Measurements from ENCODE around the gene MDC1.
A peak's percentile ranks its signal among the peaks of the same experiment; 100 is the strongest.

Gene MDC1

DNA sequence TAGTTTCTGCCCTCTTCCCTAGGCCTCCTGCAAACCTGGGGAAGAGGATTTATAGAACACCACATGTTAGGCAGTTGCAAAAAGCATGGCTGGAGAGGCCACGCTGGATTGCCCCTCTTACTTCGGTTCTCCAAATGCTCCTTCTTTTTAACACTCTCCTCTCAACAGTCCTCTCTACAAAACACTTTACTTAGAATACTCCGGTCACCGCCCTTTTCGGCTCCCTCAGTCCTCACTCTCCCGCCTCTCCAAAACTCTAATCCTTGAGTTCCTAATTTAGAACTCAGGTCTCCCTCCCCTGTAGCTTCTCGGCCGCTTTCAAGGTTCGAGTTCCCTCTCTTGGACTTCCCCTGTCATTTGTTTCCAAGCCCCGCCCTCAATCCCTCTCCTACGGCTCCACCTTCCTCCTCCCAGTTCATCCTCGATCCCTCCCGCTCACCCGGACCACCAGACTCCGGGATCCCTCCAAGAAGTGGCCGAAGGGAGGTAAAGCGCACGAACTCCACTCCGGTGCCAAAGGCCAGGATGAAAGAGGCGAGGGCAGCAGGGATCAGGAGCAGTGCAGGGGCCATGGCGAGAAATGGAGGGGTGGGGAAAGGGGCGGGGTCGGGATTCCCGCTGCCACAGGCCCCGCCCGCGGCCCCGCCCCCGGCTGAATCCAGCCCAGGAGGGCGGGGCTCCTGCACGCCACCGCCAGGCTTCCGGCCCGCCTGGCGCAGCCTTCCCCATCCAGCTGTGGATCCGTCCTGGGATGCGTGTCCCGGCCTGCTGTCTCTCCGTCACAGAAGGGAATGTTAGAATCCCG, 26.5 kb downstream of the MDC1 start, which contains the start of gene NRM (continued):
- TF ChIP-seq MEIS1 (CRISPR knock-in tag; IDR thresholded peaks at IDR 0.05; ENCODE audit: borderline replicate concordance) = no peak
- TF ChIP-seq ZNF184 (tag by site-specific recombination; IDR thresholded peaks at IDR 0.05) = no peak
- TF ChIP-seq ZNF610 (tag by site-specific recombination; IDR thresholded peaks at IDR 0.05; ENCODE audit: borderline replicate concordance) = no peak
- no peak for TF ChIP-seq ZBTB7A (tag by site-specific recombination; IDR thresholded peaks at IDR 0.05; ENCODE audit: low read depth)
- no peak for TF ChIP-seq ZNF174 (tag by site-specific recombination; IDR thresholded peaks at IDR 0.05)
- TF ChIP-seq, protein P1, sequence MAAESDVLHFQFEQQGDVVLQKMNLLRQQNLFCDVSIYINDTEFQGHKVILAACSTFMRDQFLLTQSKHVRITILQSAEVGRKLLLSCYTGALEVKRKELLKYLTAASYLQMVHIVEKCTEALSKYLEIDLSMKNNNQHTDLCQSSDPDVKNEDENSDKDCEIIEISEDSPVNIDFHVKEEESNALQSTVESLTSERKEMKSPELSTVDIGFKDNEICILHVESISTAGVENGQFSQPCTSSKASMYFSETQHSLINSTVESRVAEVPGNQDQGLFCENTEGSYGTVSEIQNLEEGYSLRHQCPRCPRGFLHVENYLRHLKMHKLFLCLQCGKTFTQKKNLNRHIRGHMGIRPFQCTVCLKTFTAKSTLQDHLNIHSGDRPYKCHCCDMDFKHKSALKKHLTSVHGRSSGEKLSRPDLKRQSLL (tag by site-specific recombination; IDR thresholded peaks at IDR 0.05) = no peak
- TF ChIP-seq ZNF677 (tag by site-specific recombination; IDR thresholded peaks at IDR 0.05) = no peak

DNA sequence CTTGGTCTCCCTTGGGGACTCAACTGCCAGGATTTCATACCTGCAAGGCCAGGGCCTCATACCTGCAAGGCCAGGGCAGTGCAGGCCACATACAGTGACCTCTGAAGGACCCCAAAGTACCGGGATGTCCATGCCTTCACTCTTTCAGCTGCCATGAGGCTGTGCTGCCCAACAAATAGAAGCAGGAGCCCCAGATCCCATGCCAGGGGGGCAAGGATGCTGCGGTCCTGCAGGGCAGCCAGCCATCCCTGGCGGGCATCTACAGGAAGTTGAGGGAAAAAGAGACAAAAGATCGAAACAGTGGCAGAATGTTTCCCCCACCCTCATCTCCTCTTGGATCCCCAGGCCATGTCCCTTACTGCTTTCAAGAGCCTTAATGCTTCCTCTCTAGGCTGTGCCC, 27.1 kb downstream of the MDC1 start:
- no peaks in the 10 kb centered on the region for H3K9me3 ChIP-seq (ENCODE audit: control insufficient read depth, insufficient read depth, low read depth, low read length)
- peaks cover 0 to 6% of the 10 kb centered on the region in 2 experiments; a peak in 2 of 3 replicates for H3K36me3 ChIP-seq (ENCODE audit: control insufficient read depth in 2 of 2, insufficient read depth in 1 of 2, low read length in 2 of 2)
- peaks cover 17% of the 10 kb centered on the region for H3K4me1 ChIP-seq (ENCODE audit: control insufficient read depth, insufficient read depth, low read length)
- peak overlapping the region; percentile 93 for H3K27ac ChIP-seq (ENCODE audit: extremely low read depth, low read depth, low read length)
- CTCF ChIA-PET = interaction anchor here (0.6 to 5.4 kb wide), 9 partner anchors 9 to 140 kb away, joined by 3 to 45 read pairs (median 5); no protein-coding TSS in a partner anchor
- TF ChIP-seq ZNF350 (tag by site-specific recombination; IDR thresholded peaks at IDR 0.05) = no peak
- TF ChIP-seq ZNF830 (tag by site-specific recombination; IDR thresholded peaks at IDR 0.05; ENCODE audit: low read depth) = no peak
- no peak for TF ChIP-seq CTCF (tag by site-specific recombination; IDR thresholded peaks at IDR 0.05)
- POLR2A ChIA-PET = interaction anchor here (0.5 to 14.5 kb wide), 11 partner anchors 8 to 92 kb away, joined by 3 to 235 read pairs (median 7); partner anchors contain the start of genes FLOT1, MDC1 and TUBB
- H3K4me3 ChIP-seq (ENCODE audit: low read depth, low read length) = peak overlapping the region; percentile 90

GRCh38 chr6:30689022-30689865, 27.8 kb downstream of the MDC1 start:
- CTCF ChIA-PET = interaction anchor here (0.6 to 5.4 kb wide), 11 partner anchors 9 to 504 kb away, joined by 3 to 45 read pairs (median 3); no protein-coding TSS in a partner anchor
- H3K36me3 ChIP-seq (ENCODE audit: control insufficient read depth in 2 of 2, insufficient read depth in 1 of 2, low read length in 2 of 2) = peaks cover 0 to 6% of the 10 kb centered on the region in 2 experiments; a peak in 2 of 3 replicates
- no peaks in the 10 kb centered on the region for H3K9me3 ChIP-seq (ENCODE audit: control insufficient read depth, insufficient read depth, low read depth, low read length)
- TF ChIP-seq ZNF114 (tag by site-specific recombination; IDR thresholded peaks at IDR 0.05) = no peak
- TF ChIP-seq, protein P2, sequence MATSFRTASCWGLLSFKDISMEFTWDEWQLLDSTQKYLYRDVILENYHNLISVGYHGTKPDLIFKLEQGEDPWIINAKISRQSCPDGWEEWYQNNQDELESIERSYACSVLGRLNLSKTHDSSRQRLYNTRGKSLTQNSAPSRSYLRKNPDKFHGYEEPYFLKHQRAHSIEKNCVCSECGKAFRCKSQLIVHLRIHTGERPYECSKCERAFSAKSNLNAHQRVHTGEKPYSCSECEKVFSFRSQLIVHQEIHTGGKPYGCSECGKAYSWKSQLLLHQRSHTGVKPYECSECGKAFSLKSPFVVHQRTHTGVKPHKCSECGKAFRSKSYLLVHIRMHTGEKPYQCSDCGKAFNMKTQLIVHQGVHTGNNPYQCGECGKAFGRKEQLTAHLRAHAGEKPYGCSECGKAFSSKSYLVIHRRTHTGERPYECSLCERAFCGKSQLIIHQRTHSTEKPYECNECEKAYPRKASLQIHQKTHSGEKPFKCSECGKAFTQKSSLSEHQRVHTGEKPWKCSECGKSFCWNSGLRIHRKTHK (tag by site-specific recombination; IDR thresholded peaks at IDR 0.05) = no peak
- no peak for TF ChIP-seq ZBTB21 (tag by site-specific recombination; IDR thresholded peaks at IDR 0.05)
- TF ChIP-seq ZNF341 (tag by site-specific recombination; IDR thresholded peaks at IDR 0.05; ENCODE audit: low read depth) = 0 out of 2 replicates have a peak, but pooled peaks have one; percentile 7
- TF ChIP-seq, protein P3, sequence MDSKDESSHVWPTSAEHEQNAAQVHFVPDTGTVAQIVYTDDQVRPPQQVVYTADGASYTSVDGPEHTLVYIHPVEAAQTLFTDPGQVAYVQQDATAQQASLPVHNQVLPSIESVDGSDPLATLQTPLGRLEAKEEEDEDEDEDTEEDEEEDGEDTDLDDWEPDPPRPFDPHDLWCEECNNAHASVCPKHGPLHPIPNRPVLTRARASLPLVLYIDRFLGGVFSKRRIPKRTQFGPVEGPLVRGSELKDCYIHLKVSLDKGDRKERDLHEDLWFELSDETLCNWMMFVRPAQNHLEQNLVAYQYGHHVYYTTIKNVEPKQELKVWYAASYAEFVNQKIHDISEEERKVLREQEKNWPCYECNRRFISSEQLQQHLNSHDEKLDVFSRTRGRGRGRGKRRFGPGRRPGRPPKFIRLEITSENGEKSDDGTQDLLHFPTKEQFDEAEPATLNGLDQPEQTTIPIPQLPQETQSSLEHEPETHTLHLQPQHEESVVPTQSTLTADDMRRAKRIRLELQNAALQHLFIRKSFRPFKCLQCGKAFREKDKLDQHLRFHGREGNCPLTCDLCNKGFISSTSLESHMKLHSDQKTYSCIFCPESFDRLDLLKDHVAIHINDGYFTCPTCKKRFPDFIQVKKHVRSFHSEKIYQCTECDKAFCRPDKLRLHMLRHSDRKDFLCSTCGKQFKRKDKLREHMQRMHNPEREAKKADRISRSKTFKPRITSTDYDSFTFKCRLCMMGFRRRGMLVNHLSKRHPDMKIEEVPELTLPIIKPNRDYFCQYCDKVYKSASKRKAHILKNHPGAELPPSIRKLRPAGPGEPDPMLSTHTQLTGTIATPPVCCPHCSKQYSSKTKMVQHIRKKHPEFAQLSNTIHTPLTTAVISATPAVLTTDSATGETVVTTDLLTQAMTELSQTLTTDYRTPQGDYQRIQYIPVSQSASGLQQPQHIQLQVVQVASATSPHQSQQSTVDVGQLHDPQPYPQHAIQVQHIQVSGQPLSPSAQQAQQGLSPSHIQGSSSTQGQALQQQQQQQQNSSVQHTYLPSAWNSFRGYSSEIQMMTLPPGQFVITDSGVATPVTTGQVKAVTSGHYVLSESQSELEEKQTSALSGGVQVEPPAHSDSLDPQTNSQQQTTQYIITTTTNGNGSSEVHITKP (tag by site-specific recombination; IDR thresholded peaks at IDR 0.05) = peak; percentile 74
- TF ChIP-seq PRDM1 (tag by site-specific recombination; IDR thresholded peaks at IDR 0.05) = peak; percentile 73
- no peak for TF ChIP-seq ZNF133 (tag by site-specific recombination; IDR thresholded peaks at IDR 0.05)
- H3K27ac ChIP-seq (ENCODE audit: extremely low read depth, low read depth, low read length) = peak overlapping the region; percentile 93; the same call in 1 of the 2 replicates
- POLR2A ChIA-PET = interaction anchor here (0.5 to 14.5 kb wide), 6 partner anchors 10 to 91 kb away, joined by 3 to 235 read pairs (median 4); partner anchors contain the start of genes FLOT1, MDC1 and TUBB
- peaks cover 17% of the 10 kb centered on the region for H3K4me1 ChIP-seq (ENCODE audit: control insufficient read depth, insufficient read depth, low read length)
- H3K4me3 ChIP-seq (ENCODE audit: low read depth, low read length) = no peak overlapping the region
